Skeletal muscle satellite cell (primary cell): Measurements from ENCODE around the gene ASB3.
"Not testable (repeated sequence)": the region's sequence is repeated elsewhere in the genome, so short reads cannot be mapped to it uniquely, and the experiment has no call there.

Experiments
- H3K27me3 ChIP-seq: 2 replicates; pipeline ENCODE4 v1.7.0; 2013; ENCODE audit warnings: low read length; ENCODE audit not compliant: control insufficient read depth, insufficient read depth
- H3K36me3 ChIP-seq: 2 replicates; pipeline ENCODE4 v1.7.0; 2013; ENCODE audit warnings: mild to moderate bottlenecking, control low read depth, low read length; ENCODE audit not compliant: insufficient read depth
- H3K4me1 ChIP-seq: 2 replicates; pipeline ENCODE4 v1.7.0; 2013; ENCODE audit warnings: low read length; ENCODE audit not compliant: control insufficient read depth, insufficient read depth
- H3K4me2 ChIP-seq: 2 replicates; pipeline ENCODE4 v1.7.0; 2013; ENCODE audit warnings: mild to moderate bottlenecking, low read length
- H3K4me3 ChIP-seq: 2 replicates; pipeline ENCODE4 v1.7.0; 2013; ENCODE audit warnings: low read length
- H3K9ac ChIP-seq: 2 replicates; pipeline ENCODE4 v1.7.0; 2013; ENCODE audit warnings: mild to moderate bottlenecking, low read depth, low read length, moderate library complexity
- H3K9me3 ChIP-seq: replicated peaks from 2 replicates; pipeline ENCODE4 v1.7.0; 2013; ENCODE audit warnings: mild to moderate bottlenecking, control low read depth, low read length

Gene ASB3

GRCh38 chr2:53727921-53728320 is 58.8 kb downstream of the ASB3 start:
- Histone ChIP-seq H3K4me3 (no peak overlapping the region), H3K4me1 (no peaks in the 10 kb centered on the region), H3K36me3 (peaks cover 3% of the 10 kb centered on the region), H3K27me3 (no peaks in the 10 kb centered on the region), H3K9ac (no peak overlapping the region), H3K4me2 (no peak overlapping the region), H3K9me3 (no peaks in the 10 kb centered on the region)

GRCh38 chr2:53725662-53726061 is 61.1 kb downstream of the ASB3 start:
- Histone ChIP-seq H3K9ac (no peak overlapping the region), H3K4me1 (no peaks in the 10 kb centered on the region), H3K36me3 (peaks cover 3% of the 10 kb centered on the region), H3K4me2 (no peak overlapping the region), H3K27me3 (no peaks in the 10 kb centered on the region), H3K4me3 (no peak overlapping the region), H3K9me3 (no peaks in the 10 kb centered on the region)

GRCh38 chr2:53724536-53724935 is 62.2 kb downstream of the ASB3 start:
- Histone ChIP-seq H3K4me1 (no peaks in the 10 kb centered on the region), H3K27me3 (no peaks in the 10 kb centered on the region), H3K4me2 (no peak overlapping the region), H3K9me3 (no peaks in the 10 kb centered on the region), H3K9ac (no peak overlapping the region), H3K4me3 (no peak overlapping the region), H3K36me3 (peaks cover 3% of the 10 kb centered on the region)

GRCh38 chr2:53720944-53721343 is 65.8 kb downstream of the ASB3 start:
- not testable (repeated sequence) for H3K27me3 ChIP-seq, H3K4me2 ChIP-seq, H3K9ac ChIP-seq, H3K4me3 ChIP-seq, H3K36me3 ChIP-seq, H3K9me3 ChIP-seq, H3K4me1 ChIP-seq

- H3K4me2 ChIP-seq = no peak overlapping the region
- H3K4me3 ChIP-seq = no peak overlapping the region
- H3K4me1 ChIP-seq = no peaks in the 10 kb centered on the region
- no peaks in the 10 kb centered on the region for H3K9me3 ChIP-seq
- H3K9ac ChIP-seq = no peak overlapping the region
- no peaks in the 10 kb centered on the region for H3K27me3 ChIP-seq
- H3K36me3 ChIP-seq = peaks cover 2% of the 10 kb centered on the region
Observed at GRCh38 chr2:53715568-53715967, 71.2 kb downstream of the ASB3 start.

- Histone ChIP-seq H3K36me3 (peaks cover 7% of the 10 kb centered on the region), H3K27me3 (no peaks in the 10 kb centered on the region), H3K4me1 (no peaks in the 10 kb centered on the region), H3K4me2 (no peak overlapping the region), H3K9ac (no peak overlapping the region), H3K9me3 (no peaks in the 10 kb centered on the region), H3K4me3 (no peak overlapping the region)
Observed at GRCh38 chr2:53711271-53711780, 75.4 kb downstream of the ASB3 start.

GRCh38 chr2:53708988-53709387 is 77.8 kb downstream of the ASB3 start:
- H3K9ac ChIP-seq = no peak overlapping the region
- H3K4me1 ChIP-seq = no peaks in the 10 kb centered on the region
- H3K9me3 ChIP-seq = no peaks in the 10 kb centered on the region
- no peaks in the 10 kb centered on the region for H3K27me3 ChIP-seq
- peaks cover 7% of the 10 kb centered on the region for H3K36me3 ChIP-seq
- no peak overlapping the region for H3K4me3 ChIP-seq
- no peak overlapping the region for H3K4me2 ChIP-seq

- Histone ChIP-seq H3K4me3 (no peak overlapping the region), H3K4me2 (no peak overlapping the region), H3K4me1 (no peaks in the 10 kb centered on the region), H3K36me3 (peaks cover 8% of the 10 kb centered on the region), H3K9me3 (no peaks in the 10 kb centered on the region), H3K27me3 (no peaks in the 10 kb centered on the region), H3K9ac (no peak overlapping the region)
Observed at GRCh38 chr2:53701221-53701620, 85.5 kb downstream of the ASB3 start.

GRCh38 chr2:53697686-53698085 is 89.1 kb downstream of the ASB3 start:
- no peak overlapping the region for H3K4me2 ChIP-seq
- peaks cover 8% of the 10 kb centered on the region for H3K36me3 ChIP-seq
- no peak overlapping the region for H3K4me3 ChIP-seq
- no peaks in the 10 kb centered on the region for H3K9me3 ChIP-seq
- no peaks in the 10 kb centered on the region for H3K4me1 ChIP-seq
- H3K27me3 ChIP-seq = no peaks in the 10 kb centered on the region
- H3K9ac ChIP-seq = no peak overlapping the region

GRCh38 chr2:53697092-53697491 is 89.7 kb downstream of the ASB3 start:
- H3K4me2 ChIP-seq = no peak overlapping the region
- H3K4me3 ChIP-seq = no peak overlapping the region
- no peak overlapping the region for H3K9ac ChIP-seq
- H3K9me3 ChIP-seq = no peaks in the 10 kb centered on the region
- H3K36me3 ChIP-seq = peaks cover 8% of the 10 kb centered on the region
- no peaks in the 10 kb centered on the region for H3K27me3 ChIP-seq
- no peaks in the 10 kb centered on the region for H3K4me1 ChIP-seq

- Histone ChIP-seq H3K9ac (no peak overlapping the region), H3K4me1 (no peaks in the 10 kb centered on the region), H3K9me3 (no peaks in the 10 kb centered on the region), H3K4me2 (no peak overlapping the region), H3K27me3 (no peaks in the 10 kb centered on the region), H3K36me3 (peaks cover 8% of the 10 kb centered on the region), H3K4me3 (no peak overlapping the region)
Observed at GRCh38 chr2:53695575-53695974, 91.2 kb downstream of the ASB3 start.

GRCh38 chr2:53694096-53694771 is 92.5 kb downstream of the ASB3 start:
- Histone ChIP-seq H3K27me3 (no peaks in the 10 kb centered on the region), H3K9me3 (no peaks in the 10 kb centered on the region), H3K4me2 (no peak overlapping the region), H3K4me3 (no peak overlapping the region), H3K36me3 (no peaks in the 10 kb centered on the region), H3K9ac (no peak overlapping the region), H3K4me1 (no peaks in the 10 kb centered on the region)
